ENCODE data around the gene CYP26A1.
A peak's percentile ranks its signal among the peaks of the same experiment; 100 is the strongest.
"Not testable (repeated sequence)": the region's sequence is repeated elsewhere in the genome, so short reads cannot be mapped to it uniquely, and the experiment has no call there.

CYP26A1 gene

GRCh38 chr10:93080350-93081046 is 6.8 kb downstream of the CYP26A1 start:
- peak; percentile 48 for DNase-seq

DNA sequence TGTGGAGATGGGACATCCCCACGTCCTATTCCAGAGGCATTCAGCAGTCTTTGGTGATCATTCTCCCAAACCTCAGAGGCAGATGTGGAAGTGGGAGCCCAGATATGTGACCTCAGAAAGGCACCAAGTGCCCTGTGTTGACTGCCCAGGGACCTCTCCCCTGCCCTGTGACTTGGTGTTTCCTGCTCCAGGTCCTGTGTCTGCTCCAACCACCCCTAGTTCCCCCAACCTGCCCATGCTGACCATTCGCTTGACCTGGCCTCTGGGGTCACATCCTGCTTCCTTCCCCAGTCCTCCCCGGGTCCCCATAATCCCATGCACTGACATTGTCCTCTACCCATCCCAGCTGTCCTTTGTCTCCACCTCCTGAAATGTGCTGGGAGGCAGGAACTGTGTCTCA is 7.6 kb downstream of the CYP26A1 start:
- DNase-seq, result no peak

GRCh38 chr10:93081834-93082233 is 8.1 kb downstream of the CYP26A1 start:
- no peak for DNase-seq

DNA sequence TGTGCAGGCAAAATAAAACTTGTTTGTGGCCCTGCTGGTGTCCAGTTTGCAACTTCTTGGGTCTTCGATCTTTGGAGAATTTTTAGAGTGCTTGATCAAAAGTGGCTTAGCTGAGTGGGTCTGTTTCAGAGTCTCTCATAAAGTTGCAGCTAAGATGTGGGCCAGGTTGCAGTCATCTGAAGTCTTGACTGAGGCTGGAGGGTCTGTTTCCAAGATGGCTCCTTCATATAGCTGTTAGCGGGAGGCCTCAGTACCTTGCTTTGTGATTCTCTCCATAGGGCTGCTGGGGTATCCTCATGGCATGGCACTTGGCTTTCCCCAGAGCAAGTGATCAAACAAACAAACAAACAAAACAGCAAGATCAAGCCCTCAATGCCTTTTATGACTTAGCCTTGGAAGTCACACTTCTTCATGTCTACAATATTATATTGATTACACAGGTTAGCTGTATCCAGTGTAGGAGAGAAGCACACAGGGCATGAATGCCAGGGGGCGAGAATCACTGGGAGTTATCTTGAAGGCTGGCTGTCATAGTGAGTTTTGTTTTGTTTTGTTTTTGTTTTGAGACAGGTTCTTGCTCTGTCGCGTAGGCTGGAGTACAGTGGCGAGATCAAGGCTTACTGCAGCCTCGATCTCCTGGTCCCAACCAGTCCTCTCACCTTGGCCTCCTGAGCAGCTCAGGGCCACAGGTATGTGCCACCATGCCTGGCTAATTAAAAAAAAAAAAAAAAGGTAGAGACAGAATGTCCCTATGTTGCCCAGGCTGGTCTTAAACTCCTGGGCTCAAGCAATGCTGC is 10.2 kb downstream of the CYP26A1 start:
- no peak for DNase-seq

DNA sequence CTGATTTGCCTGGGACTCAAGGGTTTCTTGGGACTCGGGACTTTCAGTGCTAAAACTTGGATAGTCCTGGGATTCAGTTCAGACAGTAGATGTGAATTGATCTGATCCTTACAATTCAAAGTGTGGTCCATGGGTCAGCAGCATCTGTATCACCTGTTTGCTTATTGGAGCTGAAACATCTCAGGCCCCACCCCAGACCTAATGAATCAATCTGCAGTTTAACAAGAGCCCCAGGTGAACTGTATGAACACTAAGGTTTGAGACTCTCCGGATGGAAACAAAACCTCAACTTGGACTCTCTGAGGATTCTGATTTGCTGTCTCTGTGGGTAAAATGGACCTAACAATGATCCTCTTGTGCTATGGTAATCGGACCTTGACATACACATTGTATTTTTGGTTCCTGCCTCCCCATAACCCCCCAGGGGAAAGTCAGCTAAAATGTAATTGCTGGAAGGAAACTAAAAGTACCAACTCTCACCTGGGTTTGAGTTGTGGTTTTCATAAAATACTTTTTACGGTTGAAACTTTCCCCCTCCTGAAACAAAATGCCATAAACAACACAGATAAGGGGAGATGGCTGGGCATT is 11.7 kb downstream of the CYP26A1 start:
- DNase-seq, result no peak

DNA sequence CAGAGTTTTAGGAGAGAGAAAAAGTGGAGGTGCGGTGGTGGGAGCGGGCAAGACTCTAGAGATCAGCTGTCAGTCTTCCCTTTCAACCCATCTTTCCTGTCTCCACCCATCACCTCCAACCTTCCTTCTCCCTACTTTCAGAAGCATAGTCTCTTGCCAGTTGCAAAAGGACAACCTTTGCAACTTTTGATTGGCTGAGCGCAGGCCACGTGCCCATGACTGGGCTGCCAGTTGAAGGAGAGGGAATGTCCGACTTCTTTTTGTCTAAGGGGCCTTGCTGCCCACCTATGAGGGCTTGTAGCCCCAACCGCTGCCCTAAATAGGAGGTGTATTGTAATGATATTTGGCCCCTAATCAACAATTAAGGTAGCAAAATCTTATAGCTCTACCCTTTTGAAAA is 12.6 kb downstream of the CYP26A1 start:
- no peak for DNase-seq

- DNase-seq, result no peak
Measured at GRCh38 chr10:93087846-93088245, 14.2 kb downstream of the CYP26A1 start.

DNA sequence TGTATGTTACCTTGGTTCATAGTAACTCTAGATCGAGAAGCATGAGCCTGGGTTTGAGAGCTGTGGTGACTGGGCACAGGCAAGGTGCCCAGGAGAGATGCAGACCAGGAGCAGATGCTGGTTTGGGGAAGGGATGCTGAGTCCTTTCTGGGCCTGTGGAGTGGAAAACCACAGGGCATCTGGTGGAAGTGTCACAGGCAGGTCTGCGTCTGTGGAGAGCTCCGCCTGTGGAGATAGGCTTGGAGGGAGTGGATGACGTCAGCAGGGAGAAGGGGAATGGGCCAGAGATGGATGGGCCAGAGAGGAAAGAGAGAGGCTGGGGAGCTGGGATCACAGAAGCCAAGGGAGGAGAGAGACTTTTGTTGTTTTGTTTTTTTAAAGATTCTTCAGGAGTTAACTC is 14.8 kb downstream of the CYP26A1 start:
- no peak for DNase-seq

DNA sequence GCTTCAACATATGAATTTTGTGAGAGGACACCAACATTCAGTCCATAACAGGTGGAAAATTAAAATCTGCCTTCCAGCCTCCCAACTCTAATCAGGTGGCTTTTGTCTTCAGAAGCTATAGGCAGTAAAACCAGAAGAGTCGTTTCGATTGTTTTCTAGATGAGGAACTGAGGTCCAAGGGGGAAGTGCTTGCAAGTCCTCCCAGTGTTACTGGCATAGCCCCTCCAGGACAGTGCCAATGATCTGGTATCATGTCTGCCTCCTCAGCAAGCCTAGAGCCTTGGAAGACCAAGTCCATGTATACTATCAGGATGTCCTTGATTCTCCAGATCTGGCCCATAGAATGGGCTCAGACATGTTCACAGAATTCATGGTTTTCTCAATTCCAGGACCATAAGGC is 16.9 kb downstream of the CYP26A1 start:
- no peak for DNase-seq

- no peak for DNase-seq
Measured at GRCh38 chr10:93091960-93092359, 18.3 kb downstream of the CYP26A1 start.

GRCh38 chr10:93095225-93095624 is 21.5 kb downstream of the CYP26A1 start:
- DNase-seq, result no peak

GRCh38 chr10:93096901-93097300 is 23.2 kb downstream of the CYP26A1 start:
- no peak for DNase-seq

- DNase-seq, result no peak
Measured at GRCh38 chr10:93097386-93097785, 23.7 kb downstream of the CYP26A1 start.

DNA sequence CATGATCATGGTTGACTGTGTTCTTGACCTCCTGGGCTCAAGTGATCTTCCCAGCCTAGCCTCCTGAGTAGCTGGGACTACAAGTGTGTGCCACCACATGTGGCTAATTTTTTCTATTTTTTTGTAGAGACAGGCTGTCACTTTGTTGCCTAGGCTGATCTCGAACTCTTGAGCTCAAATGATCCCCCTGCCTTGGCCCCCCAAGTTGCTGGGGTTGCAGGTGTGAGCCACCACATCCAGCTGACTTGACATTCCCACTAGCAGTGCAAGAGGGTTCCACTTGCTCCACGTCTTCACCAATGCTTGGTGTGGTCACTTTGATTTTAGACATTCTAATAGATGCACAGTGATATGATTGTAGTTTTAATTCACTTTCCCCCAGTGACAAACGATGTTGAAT is 25.1 kb downstream of the CYP26A1 start:
- no peak for DNase-seq

DNA sequence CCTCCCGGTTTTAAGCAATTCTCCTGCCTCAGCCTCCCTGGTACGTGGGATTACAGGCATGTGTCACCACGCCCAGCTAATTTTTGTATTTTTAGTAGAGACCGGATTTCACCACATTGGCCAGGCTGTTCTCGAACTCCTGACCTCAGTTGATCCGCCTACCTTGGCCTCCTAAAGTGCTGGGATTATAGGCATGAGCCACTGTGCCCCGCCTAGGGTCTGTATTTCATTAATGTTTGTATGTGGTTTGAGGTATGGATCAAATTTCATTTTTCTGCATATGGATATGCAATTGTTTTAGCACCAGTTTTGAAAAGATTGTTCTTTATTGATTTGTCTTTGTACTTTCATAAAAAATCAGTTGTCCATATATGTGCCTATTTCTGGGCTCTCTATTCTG is 26.0 kb downstream of the CYP26A1 start:
- DNase-seq, result no peak

- not testable (repeated sequence) for DNase-seq
Measured at GRCh38 chr10:93101148-93101547, 27.5 kb downstream of the CYP26A1 start.

GRCh38 chr10:93103953-93104352 is 30.3 kb downstream of the CYP26A1 start:
- DNase-seq, result no peak

DNA sequence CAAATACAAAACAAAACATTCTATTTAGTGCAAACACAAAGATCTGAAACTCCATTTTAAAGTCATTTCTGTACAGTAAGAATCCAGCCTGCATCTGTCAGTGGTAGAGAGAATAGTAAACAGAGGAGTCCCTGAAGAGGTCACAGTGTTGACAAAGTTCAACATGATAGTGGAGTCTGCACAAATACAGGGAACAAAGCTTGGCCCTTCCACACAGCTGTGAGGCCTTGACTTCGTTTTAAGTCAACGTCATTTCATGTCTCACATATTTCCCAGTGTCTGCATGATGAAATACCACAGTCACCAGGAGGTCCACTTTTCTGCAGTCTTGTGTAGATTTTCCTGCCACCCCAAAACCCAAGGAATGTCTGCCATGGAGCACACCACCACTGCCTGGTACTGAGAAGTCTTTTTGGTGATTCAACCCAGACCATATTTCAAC is 33.0 kb downstream of the CYP26A1 start:
- no peak for DNase-seq

- DNase-seq, result no peak
Measured at GRCh38 chr10:93110472-93111146, 36.9 kb downstream of the CYP26A1 start.

- DNase-seq, result no peak
Measured at GRCh38 chr10:93113042-93113441, 39.3 kb downstream of the CYP26A1 start.

DNA sequence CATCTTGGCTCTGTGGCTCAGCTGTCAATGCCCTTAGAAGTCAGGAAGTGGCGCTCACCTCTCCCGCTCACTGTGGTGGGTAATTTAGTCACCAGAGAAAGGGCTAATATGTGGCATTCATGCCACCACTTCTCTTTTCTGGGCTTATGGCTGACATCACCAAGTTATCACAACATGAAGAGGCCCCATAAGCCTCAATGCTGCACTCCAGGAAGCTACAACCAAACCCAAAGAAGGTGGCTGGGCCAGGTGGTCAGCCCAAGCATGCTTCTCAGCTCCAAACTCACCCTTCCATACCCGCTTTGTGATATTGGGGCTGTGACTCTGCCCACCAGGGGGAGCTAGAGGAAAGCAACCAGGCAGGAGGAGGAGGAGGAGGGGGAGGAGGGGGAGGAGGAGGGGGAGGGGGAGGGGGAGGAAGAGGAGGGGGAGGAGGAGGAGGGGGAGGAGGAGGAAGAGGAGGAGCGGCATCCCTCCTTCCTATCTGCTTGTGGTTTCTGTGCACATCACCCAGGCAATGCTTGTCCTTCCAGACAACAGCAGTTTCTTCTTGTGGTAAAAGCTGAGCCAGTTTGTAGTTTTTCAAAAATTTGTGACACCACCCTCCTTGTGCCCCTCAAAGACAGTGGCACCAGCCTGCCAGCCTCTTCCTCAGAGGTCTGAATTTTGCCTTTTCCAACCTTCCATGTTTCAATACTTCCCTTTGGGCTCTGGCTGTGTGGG is 42.1 kb downstream of the CYP26A1 start:
- DNase-seq, result peak; percentile 70

- no peak for DNase-seq
Measured at GRCh38 chr10:93121311-93121710, 47.6 kb downstream of the CYP26A1 start.

DNA sequence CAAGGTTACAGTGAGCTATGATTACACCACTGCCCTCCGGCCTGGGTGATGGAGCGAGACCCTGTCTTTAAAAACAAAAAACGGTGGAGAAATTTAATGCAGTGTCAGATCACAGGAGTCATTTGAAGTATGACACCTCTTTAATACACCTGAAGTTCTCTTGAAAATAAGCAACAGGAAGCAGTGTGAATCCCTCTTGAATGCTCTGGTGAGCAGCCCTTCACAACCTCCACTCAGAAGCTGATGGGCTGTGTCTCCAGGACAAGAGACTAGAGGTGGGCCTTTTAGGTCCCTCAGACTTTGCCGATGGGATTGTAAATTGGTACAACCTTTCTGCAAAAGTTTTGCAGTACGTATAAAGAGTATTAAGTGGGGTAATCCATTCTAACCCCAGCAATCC is 50.1 kb downstream of the CYP26A1 start:
- no peak for DNase-seq
